CD4-positive, alpha-beta T cell treated with Interleukin-10 for 1 hour (primary cell): ENCODE data around the gene RPL7A.

Experiments
- DNase-seq: peaks from one replicate; pipeline ENCODE4 v3.0.0-alpha.2; 2020

RPL7A gene

DNA sequence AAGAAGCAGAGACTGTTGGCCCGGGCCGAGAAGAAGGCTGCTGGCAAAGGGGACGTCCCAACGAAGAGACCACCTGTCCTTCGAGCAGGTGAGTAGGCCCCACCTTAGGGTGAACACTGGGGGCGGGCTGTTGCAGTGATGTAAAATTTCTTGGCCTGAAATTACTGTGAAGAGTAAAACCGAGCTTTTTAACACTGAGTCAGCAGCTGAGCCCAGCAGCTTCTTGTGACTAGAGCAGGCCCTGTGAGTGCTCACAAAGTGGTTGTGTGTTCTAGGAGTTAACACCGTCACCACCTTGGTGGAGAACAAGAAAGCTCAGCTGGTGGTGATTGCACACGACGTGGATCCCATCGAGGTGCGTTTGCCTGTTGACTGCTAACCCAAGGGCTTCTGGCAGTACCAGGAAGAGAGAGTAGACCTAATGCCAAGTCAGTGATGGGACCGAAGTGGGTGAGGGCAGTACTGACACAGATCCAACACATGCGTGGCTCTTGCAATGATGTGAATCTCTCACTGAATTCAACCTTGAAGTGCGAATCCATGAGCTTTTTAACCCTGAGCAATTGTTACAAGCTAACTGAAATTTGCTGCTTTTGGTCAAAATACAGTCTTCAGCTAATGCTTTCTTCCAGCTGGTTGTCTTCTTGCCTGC is 2.1 kb downstream of the RPL7A start:
- no peak for DNase-seq

DNA sequence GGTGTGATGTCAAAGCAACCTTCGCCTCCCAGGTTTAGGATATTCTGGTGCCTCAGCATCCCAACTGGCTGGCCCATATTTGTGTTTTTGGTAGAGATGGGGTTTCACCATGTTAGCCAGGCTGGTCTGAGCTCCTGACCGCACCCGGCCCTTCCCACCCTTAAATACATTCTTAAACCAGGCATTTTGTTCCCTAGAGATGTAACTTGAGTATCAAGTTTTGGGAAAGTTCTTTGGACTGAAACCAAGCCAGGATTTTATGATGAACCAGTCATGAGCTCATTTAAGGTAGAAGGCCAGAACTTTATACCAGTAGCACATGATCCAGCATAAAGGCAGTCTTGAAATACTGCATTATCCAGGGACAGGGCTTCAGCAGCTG is 3.5 kb downstream of the RPL7A start:
- DNase-seq = no peak

DNA sequence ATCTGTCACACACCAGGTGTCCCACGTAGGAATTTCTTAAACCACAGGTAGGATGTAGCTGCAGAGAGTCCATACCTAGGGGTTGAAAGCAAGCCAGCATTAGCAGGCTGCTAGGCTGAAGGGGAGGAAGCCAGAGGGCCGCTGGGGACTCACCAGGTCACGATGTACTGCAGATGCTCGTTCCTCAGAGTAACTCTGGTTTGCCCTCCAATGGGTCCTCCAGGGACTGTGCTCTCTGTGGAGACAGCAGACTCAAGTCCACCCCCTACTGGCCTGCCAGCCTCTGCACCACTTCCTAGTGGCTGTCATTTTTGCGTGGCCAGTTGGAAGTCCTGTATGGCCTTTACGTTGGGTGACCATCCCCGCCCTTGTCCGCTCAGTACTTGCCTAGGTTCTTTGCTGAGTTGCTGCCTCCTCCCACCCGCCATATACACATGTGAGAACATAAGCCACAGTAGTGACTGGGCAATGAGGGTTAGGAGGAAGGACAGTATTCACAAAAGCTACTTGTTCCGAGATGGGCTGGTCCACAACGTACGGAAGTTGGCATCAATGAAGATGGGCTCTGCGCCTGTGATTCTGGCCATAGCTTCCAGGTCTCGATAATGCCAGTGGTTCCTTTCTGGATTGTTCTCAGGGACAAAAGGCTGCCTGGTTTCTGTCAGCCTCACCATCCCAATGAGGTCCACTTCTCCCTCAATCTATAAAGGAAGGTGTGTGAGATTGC is 4.1 kb downstream of the RPL7A start:
- peak; percentile 39 for DNase-seq

DNA sequence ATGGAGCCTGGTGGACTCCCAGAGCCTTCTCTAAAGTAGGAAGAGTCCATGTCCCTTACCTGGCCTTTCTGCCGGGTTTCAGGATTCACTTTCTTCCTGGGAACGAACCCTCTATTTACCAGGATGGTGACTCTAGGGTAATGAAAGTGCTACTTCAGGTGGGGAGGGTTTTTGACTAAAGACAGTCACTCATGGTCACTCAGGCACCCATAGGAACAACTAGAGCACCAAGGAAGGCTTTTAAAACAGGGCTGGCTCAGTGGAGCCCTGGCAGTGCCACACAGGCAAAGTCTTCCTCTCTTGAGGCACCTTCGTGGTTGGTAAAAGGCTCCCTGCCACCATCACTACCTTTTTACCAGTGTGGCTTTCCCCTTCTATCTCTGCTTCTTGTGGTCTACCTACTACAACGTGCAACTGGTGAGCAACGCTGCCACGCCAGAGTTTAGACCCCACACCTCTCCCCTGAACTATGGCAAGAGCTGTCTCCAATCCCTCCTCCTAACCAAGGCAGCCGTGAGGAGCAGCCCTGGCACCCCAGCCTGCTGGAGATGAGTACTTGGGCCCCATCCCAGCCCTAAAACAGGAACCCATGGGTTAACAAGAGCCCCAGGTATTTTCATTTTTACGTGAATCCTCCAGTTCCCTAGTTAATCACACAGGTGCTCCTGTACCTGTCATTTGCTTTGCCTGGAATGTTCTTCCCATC is 4.8 kb downstream of the RPL7A start:
- no peak for DNase-seq

DNA sequence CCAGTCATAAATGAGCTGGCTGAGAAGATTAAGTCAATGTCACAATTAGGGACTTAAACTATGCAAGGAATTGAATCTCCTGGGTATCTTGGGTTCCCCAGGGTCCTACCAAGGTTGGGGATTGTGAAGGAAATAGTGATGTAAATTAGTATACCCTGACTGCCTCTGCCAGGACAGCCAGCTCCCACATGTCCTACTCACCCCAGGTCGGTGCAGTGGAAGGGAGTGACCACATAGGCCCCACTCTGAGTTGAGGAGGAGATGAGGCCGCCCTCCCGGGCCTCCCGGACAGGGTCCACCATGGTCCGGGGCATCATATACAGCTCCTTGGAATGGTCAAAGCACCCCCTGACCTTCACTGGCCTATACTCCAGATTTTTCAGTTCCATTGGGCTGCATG is 5.5 kb downstream of the RPL7A start:
- DNase-seq = no peak

DNA sequence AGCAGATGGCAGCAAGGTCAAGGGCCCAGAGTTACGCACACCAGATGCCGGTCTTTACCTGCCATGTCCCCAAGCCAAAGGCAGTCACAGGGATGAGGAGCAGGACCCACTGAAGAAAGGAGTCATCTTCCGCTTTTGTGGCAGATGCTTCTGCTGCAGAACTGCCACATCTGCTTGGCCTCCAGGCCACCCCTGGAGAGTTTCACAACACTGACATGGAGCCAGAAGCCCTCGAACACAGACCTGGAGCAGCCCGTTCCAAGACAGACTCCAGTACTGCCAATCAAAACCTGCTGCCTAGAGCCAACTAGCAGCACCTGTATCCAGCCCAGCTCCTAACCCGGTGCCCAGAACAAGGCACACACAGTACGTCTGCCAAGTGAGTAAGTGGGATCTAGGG is 6.7 kb downstream of the RPL7A start:
- no peak for DNase-seq

- DNase-seq = no peak
These were observed 7.9 kb downstream of the RPL7A start for GRCh38 chr9:133355881-133356357.

GRCh38 chr9:133356391-133357091 is 8.5 kb downstream of the RPL7A start, which contains the start of the genes SURF1 and SURF2:
SURF1 (minus strand) TSS chr9:133356487; CDS start chr9:133356453, 34 bp downstream.
SURF2 (plus strand) TSS chr9:133356550; CDS start chr9:133356593, 43 bp downstream.
- peak; percentile 90 for DNase-seq

DNA sequence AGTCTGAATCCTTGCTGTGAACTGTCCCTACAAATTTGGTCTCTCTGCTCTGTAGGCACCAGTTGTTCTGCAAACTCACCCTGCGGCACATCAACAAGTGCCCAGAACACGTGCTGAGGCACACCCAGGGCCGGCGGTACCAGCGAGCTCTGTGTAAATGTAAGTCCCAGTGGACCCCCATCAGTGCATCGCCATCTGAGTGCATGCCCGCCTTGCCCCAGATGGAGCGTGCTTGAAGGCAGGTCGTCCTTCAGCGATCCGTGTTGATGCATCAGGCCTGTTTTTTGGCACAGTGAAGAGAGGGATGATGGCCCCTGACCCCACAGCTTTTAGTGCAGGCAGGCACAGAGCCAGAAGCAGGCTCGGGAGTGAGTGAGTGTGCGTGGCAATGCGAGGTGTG is 9.6 kb downstream of the RPL7A start:
- DNase-seq = no peak

- no peak for DNase-seq
These were observed 11.6 kb downstream of the RPL7A start for GRCh38 chr9:133359399-133360175.

DNA sequence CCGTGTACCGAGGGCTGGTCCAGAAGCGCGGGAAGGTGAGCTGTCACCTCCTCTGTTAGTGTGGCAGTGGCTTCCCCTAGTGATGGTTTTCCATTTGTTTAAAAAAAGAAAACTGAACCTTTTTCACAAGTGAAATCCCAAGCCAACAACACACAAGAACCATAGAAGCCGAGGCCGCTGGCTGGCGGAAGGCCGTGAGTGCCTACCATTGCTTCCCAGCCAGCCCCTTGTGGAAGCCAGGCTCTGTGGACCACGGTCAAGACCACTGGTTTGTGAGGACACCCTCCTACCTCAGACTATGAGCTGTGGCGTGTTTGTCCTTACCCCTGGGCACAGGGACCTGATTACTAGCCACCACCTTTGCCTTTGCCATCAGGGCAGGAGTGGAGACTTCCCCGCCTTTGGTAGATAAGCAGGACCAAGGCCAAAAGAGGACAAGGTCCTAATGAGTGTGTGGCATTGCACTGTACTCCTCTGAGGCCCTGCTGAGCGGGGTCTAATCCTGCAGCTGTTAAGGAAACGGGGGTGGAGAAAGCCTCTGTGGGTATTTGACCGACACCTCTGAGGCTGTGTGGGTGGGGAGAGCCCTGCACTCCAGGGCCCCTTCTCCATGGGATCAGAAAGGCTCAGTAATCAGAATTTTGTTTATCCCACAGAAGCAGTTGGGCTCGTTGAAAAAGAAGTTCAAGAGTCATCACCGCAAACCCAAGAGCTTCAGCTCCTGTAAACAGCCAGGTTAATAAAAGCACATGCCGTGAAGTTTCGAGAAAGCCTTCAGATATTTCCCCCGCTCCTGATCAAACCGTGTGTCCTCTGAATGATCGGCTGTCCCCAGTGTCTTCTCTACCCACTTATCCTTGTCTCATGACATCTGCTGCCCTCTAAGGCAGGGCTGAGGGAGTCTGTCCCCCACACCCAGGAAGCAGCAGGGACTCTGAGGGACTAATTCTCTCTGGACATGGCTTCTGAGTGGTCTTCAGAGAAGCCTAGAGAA is 12.7 kb downstream of the RPL7A start:
- DNase-seq = no peak

GRCh38 chr9:133361507-133362092 is 13.6 kb downstream of the RPL7A start:
- no peak for DNase-seq

- no peak for DNase-seq
These were observed 14.5 kb downstream of the RPL7A start for GRCh38 chr9:133362359-133363044.

GRCh38 chr9:133366435-133366834 is 18.4 kb downstream of the RPL7A start:
- DNase-seq = no peak

- DNase-seq = no peak
These were observed 19.2 kb downstream of the RPL7A start for GRCh38 chr9:133367221-133367620.

DNA sequence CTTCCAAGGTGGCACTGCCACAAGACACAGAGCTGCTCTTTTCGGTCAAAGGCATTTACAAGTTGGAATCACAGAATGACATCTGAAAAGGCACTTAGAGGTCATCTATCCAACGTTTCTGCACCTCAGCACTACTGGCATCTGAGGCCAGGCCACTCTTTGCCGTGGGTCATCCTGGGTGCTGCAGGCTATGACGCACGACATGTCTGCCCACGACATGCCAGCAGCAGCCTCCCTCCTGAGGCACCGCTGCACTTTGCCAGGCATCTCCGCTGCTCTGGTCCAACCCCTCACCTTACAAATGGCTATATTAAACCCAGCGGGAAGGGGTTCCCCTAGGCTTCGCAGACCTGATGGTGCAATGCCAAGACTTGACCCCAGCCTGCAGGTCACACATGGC is 19.8 kb downstream of the RPL7A start:
- no peak for DNase-seq

DNA sequence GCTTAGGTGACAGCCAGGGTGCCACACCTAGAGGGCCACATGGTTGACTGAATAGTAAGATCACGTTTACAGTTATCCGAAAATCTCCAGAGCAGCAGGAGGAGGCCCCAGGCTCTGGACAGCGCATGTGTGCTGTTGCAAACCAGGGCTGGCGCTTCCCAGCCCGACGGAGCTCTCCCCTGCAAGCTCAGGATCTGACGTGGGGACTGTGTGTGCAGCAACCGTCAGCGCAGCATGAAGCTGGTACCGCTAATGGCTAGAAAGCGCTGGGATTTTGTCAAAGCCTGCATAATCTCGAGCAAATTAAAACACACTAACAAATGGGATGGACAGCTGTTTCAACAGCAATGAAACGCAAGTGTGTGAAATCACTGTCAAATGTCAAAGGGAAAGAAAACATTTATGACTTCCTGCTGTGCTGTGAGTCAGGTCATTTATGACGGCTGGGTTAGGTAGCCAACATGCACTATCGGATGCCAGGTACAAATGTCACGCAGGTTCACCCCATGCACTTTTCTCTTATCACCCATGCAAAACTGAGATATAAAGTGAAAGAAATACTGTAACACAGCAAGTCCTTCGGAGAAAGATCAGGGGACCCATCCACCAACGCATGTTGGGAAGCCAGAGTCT is 20.3 kb downstream of the RPL7A start:
- DNase-seq = no peak

DNA sequence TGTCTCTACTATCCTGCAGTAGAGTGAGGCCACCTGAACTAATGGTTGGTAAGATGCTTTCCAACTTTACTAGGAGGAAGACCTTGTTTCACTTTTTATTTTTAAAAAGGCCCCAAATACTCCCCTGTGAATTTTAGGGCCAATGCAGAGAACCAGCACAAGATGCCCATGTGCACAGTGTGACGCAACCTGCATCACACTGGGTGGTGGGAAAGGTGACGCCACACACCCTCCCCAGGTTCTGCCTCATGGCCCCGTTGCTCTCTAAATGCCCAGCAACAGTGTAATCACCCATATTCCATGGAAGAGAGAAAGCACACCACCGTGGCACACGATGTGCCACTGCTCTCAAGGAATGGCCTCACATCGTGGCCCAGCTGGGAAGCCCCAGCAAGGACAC is 21.4 kb downstream of the RPL7A start:
- DNase-seq = no peak

GRCh38 chr9:133369933-133370332 is 21.9 kb downstream of the RPL7A start:
- DNase-seq = no peak

- DNase-seq = peak; percentile 70
These were observed 22.7 kb downstream of the RPL7A start for GRCh38 chr9:133370685-133371084.
